Stimulated activated effector memory CD8-positive, alpha-beta T cell treated with anti-CD3 and anti-CD28 coated beads, Interleukin-12 subunit alpha, Interleukin-12 subunit beta, amount 100 ng/mL, for 72 hours (primary cell): ENCODE results near the gene FHL5.

Experiments used
- ATAC-seq: fragments of 150-1000 bp; cut with Tn5 transposase; 2 replicates; pipeline ENCODE4 v1.10.0; 2021
- DNase-seq, 2 donors: peaks; one replicate each; pipeline ENCODE4 v3.0.0; 2021 to 2022; ENCODE audit warnings: low spot score in 2 of 2
- H3K27ac Mint-ChIP-seq: one replicate; pipeline ENCODE4 v1.8.0; 2022; ENCODE audit warnings: mild to moderate bottlenecking, mixed read lengths
- H3K36me3 Mint-ChIP-seq: one replicate; pipeline ENCODE4 v1.8.0; 2022; ENCODE audit warnings: mild to moderate bottlenecking, mixed read lengths
- H3K4me1 Mint-ChIP-seq: one replicate; pipeline ENCODE4 v1.8.0; 2022; ENCODE audit warnings: mixed read lengths
- H3K4me3 Mint-ChIP-seq: one replicate; pipeline ENCODE4 v1.8.0; 2022; ENCODE audit warnings: mild to moderate bottlenecking, mixed read lengths
- H3K9me3 Mint-ChIP-seq: one replicate; pipeline ENCODE4 v1.8.0; 2022; ENCODE audit warnings: mixed read lengths

The FHL5 gene

GRCh38 chr6:96645106-96645505 is 82.2 kb downstream of the FHL5 start:
- no peak overlapping the region for H3K27ac Mint-ChIP-seq
- no peak overlapping the region for H3K4me3 Mint-ChIP-seq
- H3K9me3 Mint-ChIP-seq, result no peaks in the 10 kb centered on the region
- no peaks in the 10 kb centered on the region for H3K4me1 Mint-ChIP-seq
- ATAC-seq (no peak), DNase-seq (no peak)
- no peaks in the 10 kb centered on the region for H3K36me3 Mint-ChIP-seq

DNA sequence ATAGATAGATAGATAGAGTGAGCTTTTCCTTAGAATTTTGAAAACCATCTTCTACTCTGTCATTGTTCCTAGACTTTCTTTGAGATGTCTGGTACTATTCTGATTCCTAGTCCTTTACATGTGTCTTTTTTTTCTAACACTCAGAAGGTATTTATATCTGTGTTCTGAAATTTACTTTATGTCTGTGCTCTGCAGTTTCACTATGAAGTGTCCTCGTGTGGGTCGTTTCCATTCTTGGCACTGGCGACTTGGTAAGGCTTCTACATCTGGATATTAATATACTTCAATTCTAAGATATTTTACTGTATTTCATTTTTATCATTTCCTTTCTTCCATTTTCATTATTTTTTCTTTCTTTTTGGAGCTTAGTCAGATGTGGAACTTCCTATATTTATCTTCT is 87.0 kb downstream of the FHL5 start:
- Mint-ChIP-seq H3K4me1 (no peaks in the 10 kb centered on the region), H3K9me3 (no peaks in the 10 kb centered on the region), H3K27ac (no peak overlapping the region), H3K36me3 (no peaks in the 10 kb centered on the region), H3K4me3 (no peak overlapping the region)
- ATAC-seq, result no peak
- DNase-seq, result no peak

DNA sequence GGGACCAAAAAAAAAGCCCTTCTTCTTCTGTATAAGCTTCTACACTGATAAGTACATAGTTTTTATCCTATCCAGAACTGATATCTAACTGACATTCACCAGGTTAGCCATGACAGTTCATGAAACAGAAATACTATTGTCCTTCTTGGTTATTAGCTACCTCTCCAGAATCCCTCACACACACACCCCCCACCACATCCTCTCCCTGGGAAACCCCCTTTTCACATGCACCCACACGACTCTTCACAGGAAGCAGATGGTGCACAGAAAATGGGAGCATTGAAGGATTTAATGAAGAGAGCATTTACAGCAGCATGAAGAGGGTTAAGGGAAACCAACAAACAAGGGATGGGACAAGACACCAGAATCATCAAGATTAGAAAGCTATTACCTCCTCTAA is 88.9 kb downstream of the FHL5 start:
- H3K4me1 Mint-ChIP-seq, result no peaks in the 10 kb centered on the region
- DNase-seq, result no peak
- H3K27ac Mint-ChIP-seq, result no peak overlapping the region
- ATAC-seq, result no peak
- no peaks in the 10 kb centered on the region for H3K36me3 Mint-ChIP-seq
- H3K4me3 Mint-ChIP-seq, result no peak overlapping the region
- no peaks in the 10 kb centered on the region for H3K9me3 Mint-ChIP-seq

DNA sequence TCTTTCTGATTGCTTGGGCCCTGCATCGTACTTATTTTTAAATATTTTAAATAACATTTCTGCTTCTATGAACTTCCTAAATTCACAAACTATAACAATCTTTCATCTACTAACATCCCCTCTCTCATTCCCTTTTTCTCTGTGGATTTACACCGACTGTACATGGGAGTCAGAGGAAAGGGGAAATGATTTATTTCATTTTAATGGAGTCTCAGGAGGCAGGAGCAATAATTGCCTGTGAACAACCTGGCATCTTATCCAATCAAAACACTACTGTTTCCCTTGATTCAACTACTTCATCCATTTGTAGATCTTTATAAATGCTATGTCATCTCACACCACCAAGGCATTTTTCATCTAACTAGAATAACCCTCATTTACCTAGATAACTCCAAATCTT is 89.6 kb downstream of the FHL5 start:
- DNase-seq, result no peak
- Mint-ChIP-seq H3K9me3 (no peaks in the 10 kb centered on the region), H3K36me3 (no peaks in the 10 kb centered on the region), H3K4me1 (no peaks in the 10 kb centered on the region), H3K4me3 (no peak overlapping the region), H3K27ac (no peak overlapping the region)
- ATAC-seq, result no peak

DNA sequence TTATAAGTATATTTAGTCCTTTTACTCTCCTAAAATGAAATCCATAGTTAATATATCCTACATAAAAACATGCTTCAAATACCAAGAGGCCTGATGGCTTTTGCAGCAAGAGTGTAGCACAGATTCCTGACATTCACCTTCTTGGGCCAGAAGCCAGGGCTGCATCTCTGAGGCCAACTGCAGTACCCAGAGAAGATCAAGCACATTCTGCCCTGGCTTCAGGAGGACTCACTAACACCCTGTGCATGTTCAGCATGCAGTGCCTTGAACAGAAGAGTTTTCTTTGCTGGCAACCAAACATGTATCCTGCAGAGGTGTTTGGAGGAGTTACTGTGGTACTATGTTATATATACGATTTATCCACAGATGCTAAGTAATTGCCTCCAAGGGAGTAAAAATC is 90.3 kb downstream of the FHL5 start:
- DNase-seq, result no peak
- H3K9me3 Mint-ChIP-seq, result no peaks in the 10 kb centered on the region
- no peak for ATAC-seq
- no peaks in the 10 kb centered on the region for H3K36me3 Mint-ChIP-seq
- no peak overlapping the region for H3K4me3 Mint-ChIP-seq
- H3K4me1 Mint-ChIP-seq, result no peaks in the 10 kb centered on the region
- no peak overlapping the region for H3K27ac Mint-ChIP-seq

DNA sequence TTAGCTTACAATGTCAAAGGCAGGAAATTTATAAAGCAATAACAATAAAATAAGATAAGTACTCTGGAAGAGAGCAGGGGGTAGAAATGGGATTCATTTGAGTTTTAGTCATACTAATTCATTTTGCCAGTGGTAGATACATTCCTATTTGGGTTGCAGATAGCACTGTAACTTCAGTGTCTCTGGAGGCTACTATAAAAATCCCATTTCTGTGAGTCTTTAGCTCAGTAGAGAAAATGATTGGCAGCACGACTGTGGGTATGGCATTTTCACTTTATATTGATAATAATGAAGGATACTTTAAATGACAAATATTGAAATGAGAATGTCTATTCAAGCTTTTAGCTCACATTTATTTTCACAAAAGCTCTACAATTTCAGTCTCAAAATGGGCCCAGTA is 93.6 kb downstream of the FHL5 start:
- no peaks in the 10 kb centered on the region for H3K9me3 Mint-ChIP-seq
- no peak overlapping the region for H3K27ac Mint-ChIP-seq
- H3K4me1 Mint-ChIP-seq, result no peaks in the 10 kb centered on the region
- no peaks in the 10 kb centered on the region for H3K36me3 Mint-ChIP-seq
- DNase-seq (no peak), ATAC-seq (no peak)
- no peak overlapping the region for H3K4me3 Mint-ChIP-seq

DNA sequence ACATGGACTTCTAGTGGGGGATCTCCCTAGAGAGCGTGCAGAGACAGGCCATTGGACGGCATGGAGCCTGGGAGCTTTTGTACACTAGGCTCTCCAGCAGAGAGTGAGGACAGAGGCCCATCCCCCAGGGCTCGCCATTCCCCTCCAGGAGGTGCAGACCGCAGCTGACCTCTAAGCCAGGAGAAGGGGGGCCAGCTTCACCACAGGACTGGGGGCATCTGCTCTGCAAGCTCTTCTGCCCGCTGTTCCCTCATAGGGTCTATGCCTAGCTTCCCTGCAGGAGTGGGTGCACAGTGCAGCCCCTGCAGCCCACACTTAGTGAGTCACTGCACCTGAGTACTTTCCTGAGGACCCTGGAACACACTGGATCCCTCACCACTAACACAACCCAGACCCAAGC is 94.4 kb downstream of the FHL5 start:
- no peaks in the 10 kb centered on the region for H3K36me3 Mint-ChIP-seq
- no peak overlapping the region for H3K27ac Mint-ChIP-seq
- H3K9me3 Mint-ChIP-seq, result peaks cover under 1% of the 10 kb centered on the region
- ATAC-seq (peak; percentile 34), DNase-seq (no peak)
- H3K4me3 Mint-ChIP-seq, result no peak overlapping the region
- H3K4me1 Mint-ChIP-seq, result no peaks in the 10 kb centered on the region

GRCh38 chr6:96659084-96659845 is 96.3 kb downstream of the FHL5 start:
- no peak for ATAC-seq
- Mint-ChIP-seq H3K4me1 (no peaks in the 10 kb centered on the region), H3K27ac (no peak overlapping the region), H3K36me3 (no peaks in the 10 kb centered on the region), H3K9me3 (peaks cover 3% of the 10 kb centered on the region), H3K4me3 (no peak overlapping the region)
- DNase-seq, result no peak
